Measurements from ENCODE around the gene TEC.

The TEC gene

GRCh38 chr4:48127682-48128404 is 141.8 kb downstream of the TEC start:
- in situ Hi-C loops (cut with MboI; ENCODE audit: low sequenced_read_pairs), result no loop called here

- in situ Hi-C loops (cut with MboI; ENCODE audit: low sequenced_read_pairs), result no loop called here
Observed at GRCh38 chr4:48127231-48127630, 142.4 kb downstream of the TEC start.

GRCh38 chr4:48126621-48127020 is 143.0 kb downstream of the TEC start:
- in situ Hi-C loops (cut with MboI; ENCODE audit: low sequenced_read_pairs), result no loop called here

- in situ Hi-C loops (cut with MboI; ENCODE audit: low sequenced_read_pairs), result no loop called here
Observed at GRCh38 chr4:48124870-48125269, 144.8 kb downstream of the TEC start.

- in situ Hi-C loops (cut with MboI; ENCODE audit: low sequenced_read_pairs), result no loop called here
Observed at GRCh38 chr4:48122756-48123155, 146.9 kb downstream of the TEC start.

- in situ Hi-C loops (cut with MboI; ENCODE audit: low sequenced_read_pairs), result no loop called here
Observed at GRCh38 chr4:48121180-48121579, 148.5 kb downstream of the TEC start.

GRCh38 chr4:48120132-48120531 is 149.5 kb downstream of the TEC start:
- in situ Hi-C loops (cut with MboI; ENCODE audit: low sequenced_read_pairs), result no loop called here

- in situ Hi-C loops (cut with MboI; ENCODE audit: low sequenced_read_pairs), result no loop called here
Observed at GRCh38 chr4:48119646-48120045, 150.0 kb downstream of the TEC start.

- in situ Hi-C loops (cut with MboI; ENCODE audit: low sequenced_read_pairs), result no loop called here
Observed at GRCh38 chr4:48118081-48118480, 151.6 kb downstream of the TEC start.

GRCh38 chr4:48116582-48116981 is 153.1 kb downstream of the TEC start:
- in situ Hi-C loops (cut with MboI; ENCODE audit: low sequenced_read_pairs), result no loop called here

- in situ Hi-C loops (cut with MboI; ENCODE audit: low sequenced_read_pairs), result no loop called here
Observed at GRCh38 chr4:48114412-48114811, 155.2 kb downstream of the TEC start.

GRCh38 chr4:48112017-48112667 is 157.5 kb downstream of the TEC start:
- in situ Hi-C loops (cut with MboI; ENCODE audit: low sequenced_read_pairs), result no loop called here

- in situ Hi-C loops (cut with MboI; ENCODE audit: low sequenced_read_pairs), result no loop called here
Observed at GRCh38 chr4:48110452-48110978, 159.1 kb downstream of the TEC start.

GRCh38 chr4:48109413-48110263 is 160.0 kb downstream of the TEC start:
- in situ Hi-C loops (cut with MboI; ENCODE audit: low sequenced_read_pairs), result no loop called here

- in situ Hi-C loops (cut with MboI; ENCODE audit: low sequenced_read_pairs), result no loop called here
Observed at GRCh38 chr4:48108309-48109073, 161.1 kb downstream of the TEC start.

GRCh38 chr4:48105230-48105629 is 164.4 kb downstream of the TEC start:
- in situ Hi-C loops (cut with MboI; ENCODE audit: low sequenced_read_pairs), result no loop called here

GRCh38 chr4:48103483-48104139 is 166.0 kb downstream of the TEC start:
- in situ Hi-C loops (cut with MboI; ENCODE audit: low sequenced_read_pairs), result no loop called here

- in situ Hi-C loops (cut with MboI; ENCODE audit: low sequenced_read_pairs), result no loop called here
Observed at GRCh38 chr4:48102303-48102702, 167.3 kb downstream of the TEC start.

GRCh38 chr4:48100256-48100655 is 169.4 kb downstream of the TEC start:
- in situ Hi-C loops (cut with MboI; ENCODE audit: low sequenced_read_pairs), result no loop called here

GRCh38 chr4:48095441-48095840 is 174.2 kb downstream of the TEC start:
- in situ Hi-C loops (cut with MboI; ENCODE audit: low sequenced_read_pairs), result no loop called here
